Osteoblast (primary cell): ENCODE results near the gene TMF1. TPM values are rescaled to one million over a fixed set of nuclear protein-coding genes. Genes with fewer than 3 reads are reported as not detected.

Experiments
- DNase-seq: peaks from one replicate; pipeline ENCODE4 v3.0.0; 2011; ENCODE audit warnings: low spot score, mixed read lengths; ENCODE audit not compliant: insufficient read length; ENCODE audit errors: missing footprints
- H2AFZ ChIP-seq: 2 replicates; pipeline ENCODE4 v1.6.0; 2011; ENCODE audit warnings: mild to moderate bottlenecking, low read length
- H3K27ac ChIP-seq: 2 replicates; pipeline ENCODE4 v1.5.1; 2011; ENCODE audit warnings: mild to moderate bottlenecking, low read depth, low read length, moderate library complexity
- H3K27me3 ChIP-seq: 2 replicates; pipeline ENCODE4 v1.6.0; 2012; ENCODE audit warnings: mild to moderate bottlenecking, control low read depth, inconsistent platforms, low read length, moderate library complexity; ENCODE audit not compliant: insufficient read depth
- H3K36me3 ChIP-seq: 2 replicates; pipeline ENCODE4 v1.5.1; 2011; ENCODE audit warnings: mild to moderate bottlenecking, low read length, control low read depth, moderate library complexity; ENCODE audit not compliant: insufficient read depth
- H3K4me1 ChIP-seq: 2 replicates; pipeline ENCODE4 v1.5.1; 2011; ENCODE audit warnings: mild to moderate bottlenecking, low read length, control low read depth, moderate library complexity; ENCODE audit not compliant: insufficient read depth
- H3K4me2 ChIP-seq: 2 replicates; pipeline ENCODE4 v1.6.0; 2011; ENCODE audit warnings: mild to moderate bottlenecking, low read length; ENCODE audit not compliant: insufficient read depth
- H3K4me3 ChIP-seq: fragments of 200-600 bp; sonication (generic); 3 replicates; pipeline ENCODE4 v1.5.1; 2012; ENCODE audit warnings: mild to moderate bottlenecking, low read length, inconsistent platforms; ENCODE audit not compliant: insufficient read depth
- H3K79me2 ChIP-seq: 2 replicates; pipeline ENCODE4 v1.6.0; 2012; ENCODE audit warnings: mild to moderate bottlenecking, low read length, control low read depth, inconsistent platforms; ENCODE audit not compliant: insufficient read depth
- H3K9me3 ChIP-seq: 2 replicates; pipeline ENCODE4 v1.5.1; 2011; ENCODE audit warnings: low read depth, low read length, control low read depth
- H4K20me1 ChIP-seq: 2 replicates; pipeline ENCODE4 v1.6.0; 2012; ENCODE audit warnings: mild to moderate bottlenecking, low read length, control low read depth; ENCODE audit not compliant: insufficient read depth
- CTCF ChIP-seq: IDR thresholded peaks from 2 replicates; pipeline ENCODE4 v1.5.1; 2011; ENCODE audit warnings: mild to moderate bottlenecking, low read depth, low read length, moderate library complexity; ENCODE audit errors: extremely low read depth
- total RNA-seq: library from RNA; depleted of rRNA; stranded (reverse); fragments of >200 nt; gene quantifications from 2 replicates; pipeline ENCODE4 v1.2.3, GENCODE V29; 2012

Gene TMF1
- 44.5 and 45.6 TPM in 2 replicates for total RNA-seq

GRCh38 chr3:69051756-69052471, at the start of gene TMF1:
Gene TMF1 (minus strand): TSS chr3:69052333. CDS start chr3:69052086, 247 bp downstream.
- Histone ChIP-seq H3K9me3 (no peaks in the 10 kb centered on the region), H4K20me1 (peaks cover 33% of the 10 kb centered on the region), H3K27me3 (no peaks in the 10 kb centered on the region), H3K27ac (peak within 1 kb of the TSS; percentile 95), H3K4me3 (peak within 1 kb of the TSS; percentile 89), H3K4me2 (peak within 1 kb of the TSS; percentile 85), H3K79me2 (peaks cover 51% of the 10 kb centered on the region), H3K36me3 (peaks cover 43% of the 10 kb centered on the region), H3K4me1 (peaks cover 15% of the 10 kb centered on the region), H2AFZ (peak within 1 kb of the TSS; percentile 87)
- peak; percentile 94 for DNase-seq
- TF ChIP-seq CTCF = no peak

GRCh38 chr3:69099576-69099975, 47.4 kb upstream of the TMF1 start:
- H3K27me3 ChIP-seq = no peaks in the 10 kb centered on the region
- H3K79me2 ChIP-seq = peaks cover 74% of the 10 kb centered on the region
- H3K4me2 ChIP-seq = no peak overlapping the region
- no peak overlapping the region for H2AFZ ChIP-seq
- H3K36me3 ChIP-seq = peaks cover 28% of the 10 kb centered on the region
- H3K4me3 ChIP-seq = no peak overlapping the region
- peaks cover 17% of the 10 kb centered on the region for H4K20me1 ChIP-seq
- no peak for TF ChIP-seq CTCF
- DNase-seq = no peak
- peaks cover 20% of the 10 kb centered on the region for H3K4me1 ChIP-seq
- no peaks in the 10 kb centered on the region for H3K9me3 ChIP-seq
- no peak overlapping the region for H3K27ac ChIP-seq

GRCh38 chr3:69097407-69098086, 45.4 kb upstream of the TMF1 start:
- H3K79me2 ChIP-seq = peaks cover 82% of the 10 kb centered on the region
- no peak overlapping the region for H2AFZ ChIP-seq
- no peaks in the 10 kb centered on the region for H3K27me3 ChIP-seq
- peaks cover 28% of the 10 kb centered on the region for H3K4me1 ChIP-seq
- peak overlapping the region; percentile 32 for H3K27ac ChIP-seq
- H3K4me2 ChIP-seq = peak overlapping the region; percentile 31
- peaks cover 27% of the 10 kb centered on the region for H4K20me1 ChIP-seq
- no peak overlapping the region for H3K4me3 ChIP-seq
- no peak for DNase-seq
- TF ChIP-seq CTCF = no peak
- peaks cover 10% of the 10 kb centered on the region for H3K36me3 ChIP-seq
- no peaks in the 10 kb centered on the region for H3K9me3 ChIP-seq

GRCh38 chr3:69096299-69096698, 44.2 kb upstream of the TMF1 start:
- Histone ChIP-seq H3K4me1 (peaks cover 28% of the 10 kb centered on the region), H3K9me3 (no peaks in the 10 kb centered on the region), H3K79me2 (peaks cover 82% of the 10 kb centered on the region), H3K36me3 (peaks cover 7% of the 10 kb centered on the region), H2AFZ (no peak overlapping the region), H4K20me1 (peaks cover 35% of the 10 kb centered on the region), H3K27me3 (no peaks in the 10 kb centered on the region), H3K4me2 (no peak overlapping the region), H3K27ac (no peak overlapping the region), H3K4me3 (no peak overlapping the region)
- TF ChIP-seq CTCF = no peak
- no peak for DNase-seq
